ENCODE data around the gene DNAH6. TPM values are rescaled to one million over a fixed set of nuclear protein-coding genes. Genes with fewer than 3 reads are reported as not detected.
"Not testable (repeated sequence)": the region's sequence is repeated elsewhere in the genome, so short reads cannot be mapped to it uniquely, and the experiment has no call there.

The DNAH6 gene
- total RNA-seq, 2 donors from 2014 or later: 0.20 to 2.6 TPM

DNA sequence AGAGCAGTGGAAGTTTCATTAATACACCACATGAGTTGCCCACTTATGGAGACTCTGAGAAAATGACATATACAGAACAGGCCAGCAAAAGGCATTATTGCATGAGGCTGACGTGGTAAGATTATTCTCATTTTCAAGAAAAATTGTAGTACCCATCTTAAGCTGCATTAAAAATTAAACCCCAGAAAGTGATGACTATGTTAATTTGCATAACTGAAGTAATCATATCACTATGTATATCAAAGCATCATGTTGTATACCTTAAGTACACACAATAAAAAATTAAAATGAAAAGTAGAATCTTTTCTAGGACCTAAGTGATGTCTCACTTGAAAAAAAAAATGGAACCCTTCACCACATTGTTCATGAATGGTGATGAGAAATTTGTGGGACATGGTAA is 32.0 kb downstream of the DNAH6 start:
- ATAC-seq: no peak
- DNase-seq (ENCODE audit: low spot score in 2 of 2): no peak
- Mint-ChIP-seq H3K27ac (no peak overlapping the region), H3K9me3 (no peaks in the 10 kb centered on the region), H3K36me3 (no peaks in the 10 kb centered on the region)

DNA sequence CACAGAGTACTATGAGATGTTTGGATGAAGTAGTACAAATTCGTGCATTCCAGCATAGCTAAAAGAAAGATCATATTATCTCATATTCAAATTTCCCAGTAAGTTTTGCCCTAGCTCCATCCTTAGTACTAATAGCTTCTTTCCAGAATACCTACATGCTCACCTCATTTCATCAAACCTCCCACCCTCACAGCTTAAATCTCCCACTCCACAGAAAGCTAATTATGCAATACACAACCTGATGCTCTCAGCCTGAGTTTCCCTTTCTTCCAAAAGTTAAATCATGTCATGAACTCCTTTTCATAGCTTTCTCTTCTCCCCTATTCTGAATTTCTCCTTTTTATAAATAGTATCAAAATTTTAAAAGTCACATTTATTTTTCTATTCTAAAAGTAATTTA is 34.6 kb downstream of the DNAH6 start:
- no peaks in the 10 kb centered on the region for H3K36me3 Mint-ChIP-seq
- DNase-seq (ENCODE audit: low spot score in 2 of 2) (no peak), ATAC-seq (no peak)
- H3K9me3 Mint-ChIP-seq: no peaks in the 10 kb centered on the region
- no peak overlapping the region for H3K27ac Mint-ChIP-seq

DNA sequence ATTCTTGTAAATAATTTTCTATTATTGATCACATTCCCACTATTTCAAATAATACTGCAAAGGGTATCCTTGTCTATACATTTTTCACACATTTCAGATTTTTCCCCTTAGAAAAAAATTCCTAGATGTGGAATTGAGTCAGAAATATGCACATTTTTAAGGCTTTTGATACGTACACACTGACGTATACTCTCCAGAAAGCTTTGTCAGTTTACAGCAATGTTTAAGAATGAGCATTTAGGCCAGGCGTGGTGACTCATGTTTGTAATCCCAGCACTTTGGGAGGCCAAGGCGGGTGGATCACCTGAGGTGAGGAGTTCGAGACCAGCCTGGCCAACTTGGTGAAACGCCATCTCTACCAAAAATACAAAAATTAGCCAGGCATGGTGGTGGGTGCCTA is 35.2 kb downstream of the DNAH6 start:
- H3K9me3 Mint-ChIP-seq; DNase-seq (ENCODE audit: low spot score in 2 of 2); ATAC-seq; H3K36me3 Mint-ChIP-seq; H3K27ac Mint-ChIP-seq: not testable (repeated sequence)

DNA sequence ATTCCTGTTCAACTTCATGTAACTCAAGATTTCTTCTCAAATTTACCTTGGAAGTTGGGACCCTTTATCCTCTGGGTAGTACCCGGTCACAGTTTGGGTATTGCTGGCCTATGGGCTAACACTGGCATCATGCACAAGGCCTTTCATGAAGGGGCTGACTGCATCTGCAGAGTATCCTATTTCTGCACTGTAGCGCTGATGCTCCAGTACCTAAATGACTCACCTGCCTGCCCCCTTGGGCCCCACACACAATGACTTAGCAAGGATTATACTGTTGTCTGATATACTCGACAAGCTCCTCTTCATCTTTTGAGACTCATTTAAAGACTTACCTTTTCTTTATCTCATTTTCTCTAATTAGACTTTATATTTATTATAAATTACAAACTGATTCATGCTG is 39.9 kb downstream of the DNAH6 start:
- H3K36me3 Mint-ChIP-seq: peaks cover 6% of the 10 kb centered on the region in 2 donors
- ATAC-seq: peak in 1 of 2 donors; percentile 44
- H3K9me3 Mint-ChIP-seq: peaks cover 5 to 6% of the 10 kb centered on the region in 2 donors
- DNase-seq (ENCODE audit: low spot score in 2 of 2): no peak
- no peak overlapping the region for H3K27ac Mint-ChIP-seq

GRCh38 chr2:84559838-84560237 is 43.5 kb downstream of the DNAH6 start:
- DNase-seq (ENCODE audit: low spot score in 2 of 2): no peak
- H3K27ac Mint-ChIP-seq: no peak overlapping the region

DNA sequence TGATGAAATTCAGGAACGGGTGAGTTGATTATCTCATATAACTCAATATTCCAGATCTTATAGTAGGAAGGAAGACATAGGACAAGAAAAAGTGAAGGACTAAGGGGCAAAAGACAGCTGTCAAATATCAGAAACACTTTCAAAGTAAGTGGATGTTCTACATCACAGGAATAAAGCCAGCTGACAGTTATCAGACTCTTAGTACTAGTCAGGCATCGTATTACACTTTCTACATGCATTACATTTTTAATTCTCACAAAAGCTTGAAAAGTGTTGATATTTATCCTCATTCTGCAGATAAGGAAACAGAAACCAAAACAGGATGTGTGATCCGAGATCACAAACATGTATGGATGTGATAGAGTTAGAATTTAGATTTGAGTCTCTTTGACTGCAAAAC is 63.4 kb downstream of the DNAH6 start:
- H3K9me3 Mint-ChIP-seq: no peaks in the 10 kb centered on the region
- no peak for DNase-seq (ENCODE audit: low spot score in 2 of 2)
- no peaks in the 10 kb centered on the region for H3K36me3 Mint-ChIP-seq
- no peak for ATAC-seq
- H3K27ac Mint-ChIP-seq: peak overlapping the region in 1 of 2 donors; percentile 36

More at GRCh38 chr2:84559838-84560237, 43.5 kb downstream of the DNAH6 start:
- peaks cover 6% of the 10 kb centered on the region in 2 donors for H3K36me3 Mint-ChIP-seq
- H3K9me3 Mint-ChIP-seq: peaks cover 5 to 14% of the 10 kb centered on the region in 2 donors
- ATAC-seq: no peak

- Mint-ChIP-seq H3K9me3 (peaks cover 15 to 16% of the 10 kb centered on the region in 2 donors), H3K36me3 (peaks cover under 1 to 22% of the 10 kb centered on the region in 2 donors), H3K27ac (no peak overlapping the region)
- no peak for DNase-seq (ENCODE audit: low spot score in 2 of 2)
- no peak for ATAC-seq
Measured at GRCh38 chr2:84603911-84604310, 87.6 kb downstream of the DNAH6 start.

- ATAC-seq (no peak), DNase-seq (ENCODE audit: low spot score in 2 of 2) (no peak)
- peaks cover 4 to 6% of the 10 kb centered on the region in 2 donors for H3K36me3 Mint-ChIP-seq
- H3K9me3 Mint-ChIP-seq: peaks cover 10 to 21% of the 10 kb centered on the region in 2 donors
- no peak overlapping the region for H3K27ac Mint-ChIP-seq
Measured at GRCh38 chr2:84613082-84613481, 96.8 kb downstream of the DNAH6 start.

- Mint-ChIP-seq H3K36me3 (no peaks in the 10 kb centered on the region), H3K27ac (no peak overlapping the region), H3K9me3 (peaks cover 0 to 3% of the 10 kb centered on the region in 2 donors)
- no peak for ATAC-seq
- DNase-seq (ENCODE audit: low spot score in 2 of 2): no peak
Measured at GRCh38 chr2:84619794-84620371, 103.6 kb downstream of the DNAH6 start.

GRCh38 chr2:84628486-84628885 is 112.2 kb downstream of the DNAH6 start:
- H3K9me3 Mint-ChIP-seq: no peaks in the 10 kb centered on the region
- peak overlapping the region in 1 of 2 donors; percentile 41 for H3K27ac Mint-ChIP-seq
- DNase-seq (ENCODE audit: low spot score in 2 of 2) (no peak), ATAC-seq (no peak)
- H3K36me3 Mint-ChIP-seq: no peaks in the 10 kb centered on the region

- no peaks in the 10 kb centered on the region for H3K36me3 Mint-ChIP-seq
- H3K9me3 Mint-ChIP-seq: no peaks in the 10 kb centered on the region
- no peak for DNase-seq (ENCODE audit: low spot score in 2 of 2)
- no peak for ATAC-seq
- no peak overlapping the region for H3K27ac Mint-ChIP-seq
Measured at GRCh38 chr2:84629550-84629949, 113.3 kb downstream of the DNAH6 start.

- ATAC-seq: peak; percentile 54 to 61
- no peak for DNase-seq (ENCODE audit: low spot score in 2 of 2)
- H3K9me3 Mint-ChIP-seq: no peaks in the 10 kb centered on the region
- no peaks in the 10 kb centered on the region for H3K36me3 Mint-ChIP-seq
- H3K27ac Mint-ChIP-seq: no peak overlapping the region
Measured at GRCh38 chr2:84631047-84631446, 114.7 kb downstream of the DNAH6 start.

DNA sequence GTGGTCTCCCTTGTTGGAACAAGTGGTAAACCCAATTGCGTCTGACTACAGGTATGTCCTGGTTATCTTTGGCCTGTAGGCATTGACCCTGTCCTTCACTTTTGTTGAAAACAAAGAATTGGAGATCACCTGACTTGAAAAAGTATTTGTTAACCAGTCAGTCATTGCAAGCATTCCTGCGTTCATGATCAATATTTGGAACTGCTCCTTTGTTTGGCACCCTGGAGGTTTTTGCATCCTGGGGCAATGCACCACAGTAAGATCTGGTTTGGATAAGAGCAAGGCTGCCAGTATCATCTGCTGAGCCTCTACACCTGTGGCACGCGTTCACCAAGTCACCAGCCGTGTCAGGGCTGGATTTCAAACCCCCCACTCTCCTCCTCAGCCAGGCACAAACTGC is 115.7 kb downstream of the DNAH6 start:
- Mint-ChIP-seq H3K27ac (no peak overlapping the region), H3K36me3 (no peaks in the 10 kb centered on the region), H3K9me3 (no peaks in the 10 kb centered on the region)
- DNase-seq (ENCODE audit: low spot score in 2 of 2) (no peak), ATAC-seq (no peak)

DNA sequence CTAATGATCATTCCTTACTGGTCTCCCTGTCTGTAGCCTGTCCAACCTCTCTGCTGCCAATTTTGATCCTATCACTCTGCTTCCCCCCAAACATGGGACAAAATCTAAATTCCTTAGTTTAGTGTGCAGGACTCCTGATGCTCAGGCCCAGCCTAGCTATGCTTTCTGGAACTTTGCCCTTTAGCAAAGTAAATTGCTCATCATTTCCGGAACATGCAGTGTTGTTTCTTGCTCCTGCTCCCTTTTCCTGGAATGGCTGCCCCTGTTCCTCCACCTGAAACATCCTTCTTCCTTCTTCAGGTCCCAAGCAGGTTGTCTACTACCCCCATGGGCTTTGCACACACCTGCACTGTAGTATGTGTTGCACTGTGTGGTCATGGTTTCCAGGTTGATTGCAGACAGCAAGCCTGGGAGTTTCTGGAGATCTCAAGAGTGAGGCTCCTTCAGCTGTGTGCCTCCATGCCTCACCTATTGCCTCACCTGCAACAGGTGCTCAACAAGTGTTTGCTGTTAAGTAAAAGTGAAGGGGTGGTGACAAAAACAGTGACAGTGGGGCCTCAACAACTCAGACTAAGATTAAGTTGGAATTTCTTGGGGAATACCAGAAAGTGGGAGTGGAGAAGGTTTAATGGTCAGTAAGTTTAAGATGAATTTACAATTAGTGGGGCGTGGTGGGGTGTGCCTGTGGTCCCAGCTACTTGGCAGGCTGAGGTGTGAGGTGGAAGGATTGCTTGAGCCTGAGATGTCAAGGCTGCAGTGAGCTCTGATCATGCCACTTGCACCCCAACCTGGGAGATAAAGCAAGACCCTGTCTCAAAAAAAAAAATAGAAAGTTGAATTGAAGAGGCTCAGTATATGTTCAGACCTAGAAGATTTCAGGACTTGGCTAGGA is 120.0 kb downstream of the DNAH6 start:
- DNase-seq (ENCODE audit: low spot score in 2 of 2) (no peak), ATAC-seq (no peak)
- H3K36me3 Mint-ChIP-seq: peaks cover 2 to 8% of the 10 kb centered on the region in 2 donors
- peak overlapping the region in 1 of 2 donors; percentile 17 for H3K27ac Mint-ChIP-seq
- peaks cover 2 to 3% of the 10 kb centered on the region in 2 donors for H3K9me3 Mint-ChIP-seq

DNA sequence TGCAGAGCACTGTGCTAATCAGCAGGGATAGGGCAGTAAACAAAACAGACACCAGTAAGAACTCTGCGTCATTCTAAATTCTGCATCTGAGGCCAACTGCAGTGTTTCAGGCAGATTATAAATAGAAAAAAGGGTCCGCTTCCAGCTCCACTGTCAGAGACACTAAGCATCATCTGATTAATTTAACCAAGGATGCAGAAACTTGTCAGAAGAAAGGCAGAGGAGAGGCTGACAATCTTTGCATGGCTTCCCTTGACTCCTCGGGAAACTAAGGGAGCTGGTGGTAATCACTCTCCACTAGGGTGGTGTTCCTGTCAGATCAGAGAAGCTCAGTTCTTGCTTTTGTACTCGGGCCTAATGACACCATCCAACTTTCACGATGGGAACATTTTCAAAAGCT is 123.5 kb downstream of the DNAH6 start:
- peaks cover 15 to 26% of the 10 kb centered on the region in 2 donors for H3K36me3 Mint-ChIP-seq
- H3K27ac Mint-ChIP-seq: no peak overlapping the region
- no peak for DNase-seq (ENCODE audit: low spot score in 2 of 2)
- H3K9me3 Mint-ChIP-seq: peaks cover 14 to 20% of the 10 kb centered on the region in 2 donors
- ATAC-seq: no peak

- no peak for ATAC-seq
- peaks cover 15 to 26% of the 10 kb centered on the region in 2 donors for H3K36me3 Mint-ChIP-seq
- H3K27ac Mint-ChIP-seq: no peak overlapping the region
- DNase-seq (ENCODE audit: low spot score in 2 of 2): no peak
- H3K9me3 Mint-ChIP-seq: peaks cover 14 to 20% of the 10 kb centered on the region in 2 donors
Measured at GRCh38 chr2:84640411-84640810, 124.1 kb downstream of the DNAH6 start.

DNA sequence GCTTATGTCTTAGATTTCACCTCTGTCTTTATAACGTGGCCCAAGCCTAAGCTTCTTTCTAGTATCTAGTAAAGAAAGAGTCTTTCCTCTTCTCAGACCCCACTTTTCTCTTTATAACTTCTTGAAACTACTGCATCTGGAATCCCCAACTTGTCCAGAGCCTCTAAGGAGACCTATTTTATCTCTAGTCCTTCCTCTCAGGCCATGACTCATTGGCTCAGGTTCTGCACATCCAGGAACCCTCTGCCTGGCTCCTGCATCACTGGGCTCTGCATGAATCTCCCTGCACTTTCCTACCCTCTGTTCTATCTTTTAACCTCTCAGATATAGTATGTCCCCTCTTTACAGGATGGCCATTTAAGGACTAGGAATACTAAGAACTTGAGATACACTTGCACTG is 124.7 kb downstream of the DNAH6 start:
- H3K9me3 Mint-ChIP-seq: peaks cover 14 to 24% of the 10 kb centered on the region in 2 donors
- DNase-seq (ENCODE audit: low spot score in 2 of 2) (no peak), ATAC-seq (no peak)
- peak overlapping the region in 1 of 2 donors; percentile 28 for H3K27ac Mint-ChIP-seq
- H3K36me3 Mint-ChIP-seq: peaks cover 15 to 31% of the 10 kb centered on the region in 2 donors

Data from activated naive CD4-positive, alpha-beta T cell treated with anti-CD3 and anti-CD28 coated beads, Interleukin-2, amount 50 U/mL, for 72 hours (primary cell).